ENCODE results near the gene MEF2B.
A peak's percentile ranks its signal among the peaks of the same experiment; 100 is the strongest.

MEF2B gene

DNA sequence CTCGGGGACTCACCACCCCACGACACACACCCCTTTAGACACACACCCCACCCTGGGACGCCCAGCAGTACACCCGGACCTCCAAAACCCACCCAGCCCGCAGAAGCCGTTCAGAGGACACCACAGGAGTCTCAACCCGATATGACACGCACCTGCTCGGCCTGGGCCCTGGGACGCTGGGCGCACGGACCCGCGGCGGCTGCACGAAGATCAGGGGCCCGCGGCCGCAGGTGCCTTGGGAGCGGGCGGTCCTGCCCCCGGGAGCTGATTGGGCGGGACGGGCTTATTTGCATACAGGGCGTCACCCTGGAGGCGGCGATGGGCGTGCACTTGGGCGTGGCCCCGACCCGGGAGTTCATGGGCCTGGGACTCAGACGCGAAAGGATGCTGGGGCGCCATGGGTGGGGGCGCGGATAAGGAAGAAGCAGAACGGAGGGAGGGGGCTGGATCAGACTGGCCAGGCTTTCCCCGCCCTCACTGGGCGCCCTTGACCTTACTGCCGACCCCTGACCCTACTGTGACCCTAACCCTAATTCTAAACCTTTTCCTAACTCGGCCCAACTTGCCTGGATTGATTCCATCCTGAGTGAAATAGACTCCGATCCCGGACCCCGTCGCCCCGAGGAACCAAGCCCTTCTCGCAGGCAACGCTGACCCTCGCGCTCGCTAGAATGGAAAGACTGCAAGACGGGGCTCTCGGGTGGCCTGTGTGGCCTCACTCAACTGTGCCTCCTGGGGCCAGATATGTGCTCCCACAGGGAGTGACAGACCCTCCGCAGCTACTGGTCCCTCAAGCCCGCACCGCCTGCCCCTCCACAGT lies at the start of gene MEF2B:
TSS of gene MEF2B (minus strand) at position 211 of the 820 bp plus-strand sequence. CDS start 19,528 bp downstream, outside the sequence.
- H3K27ac ChIP-seq (ENCODE audit: low read depth, low read length), result no peak within 1 kb of the TSS
- peak within 1 kb of the TSS in 1 of 2 donors; percentile 32 for H3K4me3 ChIP-seq (ENCODE audit: low read depth in 1 of 2, low read length in 2 of 2)
- no peak within 1 kb of the TSS for H3K9ac ChIP-seq (ENCODE audit: low read length)
- H3K27me3 ChIP-seq (ENCODE audit: control insufficient read depth in 1 of 2, insufficient read depth in 2 of 2, low read length in 2 of 2), result peaks cover 0 to 13% of the 10 kb centered on the region in 2 donors
- no peaks in the 10 kb centered on the region for H3K9me3 ChIP-seq (ENCODE audit: low read length)
- H3K4me1 ChIP-seq (ENCODE audit: insufficient read depth, low read length), result peaks cover 7% of the 10 kb centered on the region
- no peaks in the 10 kb centered on the region for H3K36me3 ChIP-seq (ENCODE audit: insufficient read depth, low read length)

- Histone ChIP-seq H3K9ac (ENCODE audit: low read length) (no peak overlapping the region), H3K27ac (ENCODE audit: low read depth, low read length) (no peak overlapping the region), H3K4me3 (ENCODE audit: low read depth in 1 of 2, low read length in 2 of 2) (no peak overlapping the region), H3K9me3 (ENCODE audit: low read length) (no peaks in the 10 kb centered on the region), H3K4me1 (ENCODE audit: insufficient read depth, low read length) (no peaks in the 10 kb centered on the region), H3K36me3 (ENCODE audit: insufficient read depth, low read length) (no peaks in the 10 kb centered on the region), H3K27me3 (ENCODE audit: control insufficient read depth in 1 of 2, insufficient read depth in 2 of 2, low read length in 2 of 2) (peaks cover 0 to 17% of the 10 kb centered on the region in 2 donors)
Measured at GRCh38 chr19:19218911-19219310, 48.8 kb upstream of the MEF2B start.

- Histone ChIP-seq H3K4me3 (ENCODE audit: low read depth in 1 of 2, low read length in 2 of 2) (no peak overlapping the region), H3K9ac (ENCODE audit: low read length) (no peak overlapping the region), H3K36me3 (ENCODE audit: insufficient read depth, low read length) (no peaks in the 10 kb centered on the region), H3K27me3 (ENCODE audit: control insufficient read depth in 1 of 2, insufficient read depth in 2 of 2, low read length in 2 of 2) (peaks cover 0 to 31% of the 10 kb centered on the region in 2 donors), H3K4me1 (ENCODE audit: insufficient read depth, low read length) (no peaks in the 10 kb centered on the region), H3K9me3 (ENCODE audit: low read length) (no peaks in the 10 kb centered on the region), H3K27ac (ENCODE audit: low read depth, low read length) (no peak overlapping the region)
Measured at GRCh38 chr19:19217099-19217498, 47.0 kb upstream of the MEF2B start.

DNA sequence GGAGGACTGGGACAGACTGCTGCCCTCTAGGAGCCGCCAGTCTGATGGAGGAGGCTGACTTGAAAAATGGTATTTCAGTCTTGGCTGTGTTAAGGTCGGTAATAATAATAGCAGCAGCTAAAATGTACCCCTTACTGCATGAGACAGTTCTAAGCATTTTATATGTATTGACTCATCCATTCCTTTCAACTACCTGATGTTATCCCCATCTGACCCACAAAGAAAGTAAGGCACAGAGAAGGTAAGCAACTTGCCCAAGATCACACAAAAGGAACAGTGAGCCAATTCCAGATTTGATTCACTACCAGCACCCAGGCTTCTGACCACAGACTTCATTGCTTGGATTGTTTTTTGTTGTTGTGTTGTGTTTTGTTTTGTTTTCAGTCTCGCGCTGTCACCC lies 45.7 kb upstream of the MEF2B start:
- Histone ChIP-seq H3K36me3 (ENCODE audit: insufficient read depth, low read length) (no peaks in the 10 kb centered on the region), H3K4me3 (ENCODE audit: low read depth in 1 of 2, low read length in 2 of 2) (no peak overlapping the region), H3K4me1 (ENCODE audit: insufficient read depth, low read length) (no peaks in the 10 kb centered on the region), H3K9me3 (ENCODE audit: low read length) (no peaks in the 10 kb centered on the region), H3K27me3 (ENCODE audit: control insufficient read depth in 1 of 2, insufficient read depth in 2 of 2, low read length in 2 of 2) (peaks cover 5 to 40% of the 10 kb centered on the region in 2 donors), H3K9ac (ENCODE audit: low read length) (no peak overlapping the region), H3K27ac (ENCODE audit: low read depth, low read length) (no peak overlapping the region)

DNA sequence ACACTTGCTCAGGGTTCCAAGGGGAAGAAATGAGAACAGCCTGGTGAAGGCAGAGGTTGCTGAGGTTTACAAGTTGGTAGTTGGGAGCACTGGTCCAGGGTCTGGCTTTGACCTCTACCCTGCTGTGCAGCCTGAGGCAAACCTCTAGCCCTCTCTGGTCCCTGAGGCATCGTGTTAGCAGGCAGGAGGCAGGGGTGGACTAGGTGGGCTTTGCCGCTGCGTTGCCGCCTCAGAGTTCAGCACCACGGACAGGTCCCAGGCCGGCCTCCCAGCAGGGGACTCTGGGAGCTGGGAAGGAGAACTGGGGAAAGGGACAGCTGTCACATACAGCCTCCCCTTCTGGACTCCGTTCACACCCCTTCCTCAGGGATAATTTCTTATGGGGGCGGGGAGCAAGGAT lies 44.8 kb upstream of the MEF2B start:
- Histone ChIP-seq H3K9me3 (ENCODE audit: low read length) (no peaks in the 10 kb centered on the region), H3K36me3 (ENCODE audit: insufficient read depth, low read length) (no peaks in the 10 kb centered on the region), H3K27ac (ENCODE audit: low read depth, low read length) (no peak overlapping the region), H3K27me3 (ENCODE audit: control insufficient read depth in 1 of 2, insufficient read depth in 2 of 2, low read length in 2 of 2) (peaks cover 5 to 40% of the 10 kb centered on the region in 2 donors), H3K4me3 (ENCODE audit: low read depth in 1 of 2, low read length in 2 of 2) (no peak overlapping the region), H3K4me1 (ENCODE audit: insufficient read depth, low read length) (no peaks in the 10 kb centered on the region), H3K9ac (ENCODE audit: low read length) (no peak overlapping the region)

DNA sequence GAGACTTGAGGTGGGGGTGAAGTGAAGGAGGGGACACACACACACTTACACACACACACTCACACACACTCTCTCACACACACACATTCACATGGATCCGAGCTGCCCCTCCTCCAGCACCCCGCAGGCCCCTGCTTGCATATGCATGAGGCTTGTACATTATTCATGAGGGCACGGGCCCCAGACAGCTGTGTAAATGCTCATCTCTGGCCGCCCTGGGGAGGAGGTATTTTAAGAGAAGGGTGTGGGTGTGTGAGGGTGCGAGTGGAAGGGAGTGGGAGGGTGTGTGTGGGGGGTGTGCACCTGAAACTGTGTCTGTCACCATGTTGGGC lies 44.1 kb upstream of the MEF2B start:
- Histone ChIP-seq H3K27me3 (ENCODE audit: control insufficient read depth in 1 of 2, insufficient read depth in 2 of 2, low read length in 2 of 2) (peaks cover 5 to 40% of the 10 kb centered on the region in 2 donors), H3K4me1 (ENCODE audit: insufficient read depth, low read length) (no peaks in the 10 kb centered on the region), H3K9me3 (ENCODE audit: low read length) (no peaks in the 10 kb centered on the region), H3K4me3 (ENCODE audit: low read depth in 1 of 2, low read length in 2 of 2) (no peak overlapping the region), H3K36me3 (ENCODE audit: insufficient read depth, low read length) (no peaks in the 10 kb centered on the region), H3K9ac (ENCODE audit: low read length) (no peak overlapping the region), H3K27ac (ENCODE audit: low read depth, low read length) (no peak overlapping the region)

GRCh38 chr19:19213426-19214158 lies 43.5 kb upstream of the MEF2B start:
- H3K9me3 ChIP-seq (ENCODE audit: low read length), result no peaks in the 10 kb centered on the region
- no peak overlapping the region for H3K4me3 ChIP-seq (ENCODE audit: low read depth in 1 of 2, low read length in 2 of 2)
- H3K9ac ChIP-seq (ENCODE audit: low read length), result no peak overlapping the region
- no peaks in the 10 kb centered on the region for H3K4me1 ChIP-seq (ENCODE audit: insufficient read depth, low read length)
- H3K27me3 ChIP-seq (ENCODE audit: control insufficient read depth in 1 of 2, insufficient read depth in 2 of 2, low read length in 2 of 2), result peaks cover 5 to 40% of the 10 kb centered on the region in 2 donors
- no peak overlapping the region for H3K27ac ChIP-seq (ENCODE audit: low read depth, low read length)
- H3K36me3 ChIP-seq (ENCODE audit: insufficient read depth, low read length), result no peaks in the 10 kb centered on the region

GRCh38 chr19:19212916-19213315 lies 42.9 kb upstream of the MEF2B start:
- Histone ChIP-seq H3K9ac (ENCODE audit: low read length) (no peak overlapping the region), H3K36me3 (ENCODE audit: insufficient read depth, low read length) (no peaks in the 10 kb centered on the region), H3K9me3 (ENCODE audit: low read length) (no peaks in the 10 kb centered on the region), H3K4me3 (ENCODE audit: low read depth in 1 of 2, low read length in 2 of 2) (no peak overlapping the region), H3K27me3 (ENCODE audit: control insufficient read depth in 1 of 2, insufficient read depth in 2 of 2, low read length in 2 of 2) (peaks cover 5 to 42% of the 10 kb centered on the region in 2 donors), H3K27ac (ENCODE audit: low read depth, low read length) (no peak overlapping the region), H3K4me1 (ENCODE audit: insufficient read depth, low read length) (no peaks in the 10 kb centered on the region)

GRCh38 chr19:19211499-19212420 lies 41.7 kb upstream of the MEF2B start, which contains the start of gene NCAN:
Gene NCAN (plus strand): TSS chr19:19211958. CDS start chr19:19216954, 4,996 bp downstream.
- no peak within 1 kb of the TSS for H3K27ac ChIP-seq (ENCODE audit: low read depth, low read length)
- H3K9ac ChIP-seq (ENCODE audit: low read length), result no peak within 1 kb of the TSS
- H3K27me3 ChIP-seq (ENCODE audit: control insufficient read depth in 1 of 2, insufficient read depth in 2 of 2, low read length in 2 of 2), result peaks cover 5 to 43% of the 10 kb centered on the region in 2 donors

DNA sequence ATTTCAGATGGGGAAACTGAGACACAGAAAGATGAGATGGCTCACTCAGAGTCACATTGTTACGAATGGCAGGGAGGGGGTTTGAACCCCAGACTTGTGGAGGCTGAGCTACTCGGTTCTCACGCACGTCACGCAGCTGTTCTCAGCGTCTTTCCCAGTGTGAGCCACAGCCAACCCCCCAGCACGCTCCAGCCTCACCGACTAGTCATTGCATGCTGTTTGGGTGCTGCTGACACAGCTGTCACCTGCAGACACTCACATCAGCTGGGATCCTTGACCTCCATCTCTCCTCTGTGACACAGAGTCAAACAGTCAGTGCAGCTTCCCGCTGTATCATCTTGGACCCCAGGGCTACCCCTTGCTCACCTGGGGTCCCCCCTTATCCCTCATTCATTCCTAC lies 39.3 kb upstream of the MEF2B start:
- Histone ChIP-seq H3K27me3 (ENCODE audit: control insufficient read depth in 1 of 2, insufficient read depth in 2 of 2, low read length in 2 of 2) (peaks cover 5 to 36% of the 10 kb centered on the region in 2 donors), H3K4me3 (ENCODE audit: low read depth in 1 of 2, low read length in 2 of 2) (no peak overlapping the region)

More at GRCh38 chr19:19211499-19212420, 41.7 kb upstream of the MEF2B start, which contains the start of gene NCAN:
- Histone ChIP-seq H3K4me1 (ENCODE audit: insufficient read depth, low read length) (no peaks in the 10 kb centered on the region), H3K9me3 (ENCODE audit: low read length) (no peaks in the 10 kb centered on the region), H3K4me3 (ENCODE audit: low read depth in 1 of 2, low read length in 2 of 2) (no peak within 1 kb of the TSS), H3K36me3 (ENCODE audit: insufficient read depth, low read length) (no peaks in the 10 kb centered on the region)

More for the DNA sequence above, 39.3 kb upstream of the MEF2B start:
- Histone ChIP-seq H3K9ac (ENCODE audit: low read length) (no peak overlapping the region), H3K9me3 (ENCODE audit: low read length) (no peaks in the 10 kb centered on the region), H3K36me3 (ENCODE audit: insufficient read depth, low read length) (no peaks in the 10 kb centered on the region), H3K27ac (ENCODE audit: low read depth, low read length) (no peak overlapping the region), H3K4me1 (ENCODE audit: insufficient read depth, low read length) (no peaks in the 10 kb centered on the region)

Measured in muscle layer of colon (tissue), 2 donors.